Activated T-helper 1 cell treated with anti-CD3 and anti-CD28 coated beads, Interleukin-2, amount 50 U/mL, for 16 hours (primary cell): ENCODE results near the gene USP53.
"Not testable (repeated sequence)": the region's sequence is repeated elsewhere in the genome, so short reads cannot be mapped to it uniquely, and the experiment has no call there.

Source experiments
- DNase-seq, 2 donors: peaks; one replicate each; pipeline ENCODE4 v3.0.0-alpha.2; 2020; ENCODE audit warnings: low read depth in 1 of 2, low spot score in 1 of 2

Gene USP53

DNA sequence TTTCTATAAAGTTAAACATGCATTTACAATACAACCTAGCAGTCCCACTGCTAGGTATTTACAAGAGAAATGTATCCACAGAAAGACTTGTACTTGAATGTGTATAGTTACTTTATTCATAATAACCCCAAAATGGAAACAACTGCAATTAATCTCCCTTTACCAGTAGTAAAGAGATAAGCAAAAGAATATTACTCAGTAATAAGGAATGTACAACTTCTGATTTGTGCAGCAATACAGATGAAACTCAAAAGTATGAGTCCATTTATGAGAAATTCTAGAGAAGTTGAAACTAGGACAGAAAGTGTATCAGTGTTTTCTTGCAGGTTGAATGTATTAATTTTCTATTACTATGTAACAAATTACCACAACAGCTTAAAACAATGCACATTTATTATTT, 15.2 kb downstream of the USP53 start:
- DNase-seq: no peak

DNA sequence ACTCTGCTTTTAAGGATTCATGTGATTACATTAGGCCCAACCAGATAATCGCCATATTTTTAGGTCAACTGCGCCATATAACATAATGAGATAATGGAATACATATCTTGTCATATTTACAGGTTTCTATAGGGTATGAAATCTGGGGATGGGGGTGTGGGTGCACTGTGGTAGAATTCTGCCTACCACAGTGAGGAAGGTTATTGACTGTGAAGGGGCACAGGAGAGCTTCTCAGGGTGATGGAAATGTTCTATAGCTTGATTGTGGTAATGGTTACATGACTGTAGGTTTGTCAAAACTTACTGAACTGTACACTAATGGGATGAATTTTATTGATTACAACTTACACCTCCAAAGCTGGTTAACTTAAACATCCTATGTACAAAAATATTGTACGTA, 15.9 kb downstream of the USP53 start:
- no peak for DNase-seq

DNA sequence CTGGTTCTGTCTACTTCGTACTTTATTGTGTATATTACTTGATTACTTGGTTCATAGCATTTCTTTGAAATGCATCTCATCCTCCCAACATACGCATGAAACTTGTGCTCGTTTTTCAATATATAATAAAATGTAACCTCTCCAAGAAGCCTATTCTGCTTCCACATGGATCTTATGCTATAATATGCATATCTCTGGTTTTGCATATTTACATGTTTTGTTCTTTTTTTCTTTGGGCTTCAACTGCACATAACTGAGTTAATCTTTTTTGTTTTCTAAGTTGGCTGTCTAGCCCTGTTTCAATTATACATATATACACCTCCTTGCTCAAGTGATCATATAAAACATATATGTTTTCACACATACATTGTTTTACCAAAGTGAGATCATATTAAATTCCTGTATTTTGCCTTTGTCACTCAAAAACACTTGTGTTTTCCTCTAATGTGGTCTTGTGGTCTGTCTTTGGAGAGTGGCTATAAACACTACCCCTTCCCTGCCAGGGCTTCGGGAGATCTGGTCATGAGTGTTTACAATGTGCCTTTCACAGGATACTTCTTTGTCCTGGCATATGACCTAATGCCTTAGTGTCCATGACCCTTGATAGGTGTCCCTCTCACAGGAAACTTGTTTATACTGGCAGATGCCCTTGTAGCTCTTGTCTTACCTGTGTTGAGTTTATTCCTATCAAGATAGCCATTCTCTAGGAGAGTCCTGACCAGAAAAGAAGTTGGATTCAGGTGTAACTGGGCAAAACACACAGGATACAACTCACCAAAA, 17.6 kb downstream of the USP53 start:
- no peak for DNase-seq

DNA sequence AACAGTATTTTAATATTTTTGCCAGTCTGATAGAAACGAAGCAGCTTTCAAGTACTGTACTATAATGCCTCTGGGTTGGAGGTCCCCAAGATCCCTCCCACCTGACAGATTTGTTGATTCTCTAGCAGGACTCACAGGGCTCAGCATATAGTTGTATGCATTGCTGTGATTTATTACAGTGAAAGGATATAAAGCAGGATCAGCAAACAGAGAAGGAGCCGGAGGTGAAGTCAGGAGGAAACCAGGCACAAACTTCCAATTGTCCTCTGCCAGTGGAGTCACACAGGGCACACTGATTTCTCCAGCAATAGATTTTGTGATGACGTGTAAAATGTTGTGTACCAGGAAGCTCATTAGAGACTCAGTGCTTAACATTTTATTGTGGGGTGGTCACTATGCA, 19.0 kb downstream of the USP53 start:
- no peak for DNase-seq

DNA sequence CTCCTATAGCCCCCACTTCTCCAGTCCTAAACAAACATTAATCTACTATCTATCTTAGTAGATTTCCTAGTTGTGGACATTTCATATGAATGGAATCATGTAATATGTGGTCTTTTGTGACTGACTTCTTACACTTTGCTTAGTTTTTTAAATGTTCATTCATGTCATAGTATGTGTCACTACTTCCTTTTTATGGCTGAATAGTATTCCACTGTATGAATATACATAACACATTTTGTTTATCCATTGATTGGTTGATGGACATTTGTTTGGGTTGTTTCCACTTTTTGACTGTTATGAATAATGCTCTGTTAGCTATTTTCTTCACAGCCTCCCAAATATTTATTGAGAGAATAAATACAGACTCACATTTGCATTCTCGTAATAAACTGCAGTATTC, 19.8 kb downstream of the USP53 start:
- no peak for DNase-seq

DNA sequence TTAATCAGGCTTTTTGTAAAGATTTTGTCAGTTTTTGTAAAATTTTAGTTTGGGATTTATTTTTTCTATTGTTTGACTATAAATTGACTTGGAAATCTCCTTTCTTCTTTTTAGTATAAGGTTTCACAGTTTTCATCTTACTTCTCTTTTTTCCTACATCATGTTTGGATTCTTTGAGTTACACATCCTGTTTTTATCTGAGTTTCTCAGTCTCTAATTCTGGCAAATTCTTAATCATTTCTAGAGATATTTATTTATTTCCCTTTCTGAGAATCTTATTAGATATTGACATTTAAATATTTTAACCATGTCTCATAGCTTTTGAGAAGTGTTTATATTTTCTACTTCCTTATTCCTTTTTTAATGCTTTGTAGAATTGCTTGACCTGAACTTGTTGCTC, 20.7 kb downstream of the USP53 start:
- DNase-seq: no peak

DNA sequence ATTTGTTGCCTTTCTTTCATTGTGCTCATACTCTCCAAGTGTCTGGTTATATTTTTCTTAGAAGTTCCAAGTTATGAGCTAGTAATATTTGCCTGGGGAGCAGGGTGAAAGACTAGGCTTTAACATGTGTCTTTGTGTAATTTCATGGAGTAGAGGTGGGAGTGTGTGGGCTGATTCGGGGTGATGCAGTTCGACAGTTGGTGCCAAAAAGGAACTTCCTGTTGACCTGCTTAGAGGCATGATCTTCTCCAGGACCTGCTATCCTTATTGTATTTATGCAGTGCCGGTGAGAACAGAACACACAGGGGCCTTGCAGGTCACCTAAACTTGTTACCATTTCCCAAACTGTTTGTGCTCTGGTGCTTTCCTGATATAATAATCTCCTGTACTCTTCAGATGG, 21.2 kb downstream of the USP53 start:
- DNase-seq: no peak

DNA sequence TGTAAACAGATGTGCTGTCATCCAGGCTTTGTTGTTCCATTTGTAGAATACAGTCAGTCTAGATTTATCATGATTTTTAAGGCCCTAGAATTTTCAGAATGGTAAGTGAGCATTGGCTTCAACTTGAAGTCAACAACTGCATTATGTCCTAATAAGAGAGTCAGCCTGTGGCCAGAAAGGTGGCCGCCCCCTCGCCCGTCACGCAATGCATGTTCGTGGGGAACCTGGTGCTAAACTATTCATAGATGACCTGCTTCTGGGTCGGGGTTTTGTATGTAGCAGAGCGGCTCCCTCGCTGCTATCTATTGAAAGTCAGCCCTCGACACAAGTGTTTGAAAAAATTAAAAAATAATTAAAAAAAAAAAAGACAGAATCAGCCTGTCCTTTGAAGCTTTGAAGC, 24.7 kb downstream of the USP53 start:
- DNase-seq: no peak

DNA sequence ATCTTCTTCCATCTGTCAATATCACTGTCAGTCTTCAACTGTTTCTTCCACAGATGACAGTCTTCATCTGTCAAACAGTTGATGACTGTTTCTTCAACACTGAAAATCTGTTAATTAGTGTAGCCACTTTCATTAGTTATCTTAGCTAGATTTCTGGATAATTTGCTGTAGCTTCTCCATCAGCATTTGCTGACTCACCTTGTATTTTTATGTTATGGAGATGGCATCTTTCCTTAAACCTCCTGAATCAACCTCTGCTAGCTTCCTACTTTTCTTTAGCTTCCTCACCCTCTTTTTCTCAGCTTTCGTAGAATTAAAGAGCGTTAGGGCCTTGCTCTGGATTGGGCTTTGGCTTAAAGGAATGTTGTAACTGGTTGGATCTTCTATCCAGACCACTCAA, 25.1 kb downstream of the USP53 start:
- DNase-seq: no peak

DNA sequence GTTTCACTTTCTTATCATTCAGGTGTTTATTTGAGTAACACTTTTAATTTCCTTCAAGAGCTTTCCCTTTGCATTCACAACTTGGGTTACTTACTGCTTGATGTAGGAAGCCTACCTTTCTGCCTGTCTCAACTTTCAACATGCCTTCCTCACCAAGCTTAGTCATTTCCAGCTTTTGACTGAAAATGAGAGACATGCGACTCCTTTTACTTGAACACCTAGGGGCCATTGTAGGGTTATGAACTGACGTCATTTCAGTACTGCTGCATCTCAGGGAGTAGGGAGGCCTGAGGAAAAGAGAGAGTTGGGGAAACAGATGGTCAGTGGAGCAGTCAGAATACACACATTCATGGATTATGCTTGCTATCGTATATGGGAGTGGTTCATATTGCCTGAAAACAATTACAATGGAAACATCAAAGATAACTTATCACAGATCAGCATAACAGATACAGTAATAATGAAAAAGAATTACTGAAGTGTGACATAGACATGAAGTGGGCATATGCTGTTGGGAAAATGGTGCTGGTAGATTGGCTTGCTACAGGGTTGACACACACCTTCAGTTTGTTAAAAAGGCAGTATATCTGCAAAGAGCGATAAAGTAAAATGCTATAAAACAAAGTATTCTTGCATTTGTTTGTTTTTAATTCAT, 25.7 kb downstream of the USP53 start:
- DNase-seq: no peak

DNA sequence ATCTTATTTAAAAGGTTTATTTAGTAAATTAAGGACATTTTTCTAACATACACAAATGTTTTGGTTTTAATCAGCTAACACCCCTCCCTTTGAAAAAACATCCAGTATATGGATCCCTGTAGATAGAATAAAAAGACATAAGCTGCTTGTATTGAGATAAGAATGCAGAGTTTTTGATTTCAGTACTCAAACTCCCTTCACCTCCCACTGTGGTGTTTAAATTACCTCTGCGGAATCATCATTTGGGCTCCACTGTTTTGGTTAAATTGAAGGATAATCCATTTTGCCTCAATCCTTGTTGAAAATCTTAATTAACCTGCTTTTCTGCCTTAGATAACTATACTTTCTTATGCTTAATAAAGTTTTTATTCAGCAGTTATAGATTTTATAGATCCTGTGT, 27.6 kb downstream of the USP53 start:
- no peak for DNase-seq

DNA sequence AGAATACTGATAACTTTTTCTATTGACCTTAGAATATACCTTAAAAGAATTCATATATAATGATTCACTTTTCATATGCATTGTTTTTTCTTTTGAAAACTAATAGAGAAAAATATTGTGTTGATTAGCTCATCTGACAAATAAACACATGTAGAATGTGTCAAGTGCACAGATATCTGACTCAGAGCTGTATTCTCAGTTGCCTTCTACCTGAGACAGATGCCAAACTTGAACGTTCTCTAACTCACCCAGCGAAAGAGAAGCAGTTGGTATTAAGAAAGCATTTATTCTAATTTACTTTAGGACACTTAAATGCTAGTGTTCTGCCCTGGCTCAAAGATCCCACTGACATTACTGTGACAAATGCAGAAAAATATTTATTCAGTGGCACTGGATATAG, 28.1 kb downstream of the USP53 start:
- DNase-seq: no peak

DNA sequence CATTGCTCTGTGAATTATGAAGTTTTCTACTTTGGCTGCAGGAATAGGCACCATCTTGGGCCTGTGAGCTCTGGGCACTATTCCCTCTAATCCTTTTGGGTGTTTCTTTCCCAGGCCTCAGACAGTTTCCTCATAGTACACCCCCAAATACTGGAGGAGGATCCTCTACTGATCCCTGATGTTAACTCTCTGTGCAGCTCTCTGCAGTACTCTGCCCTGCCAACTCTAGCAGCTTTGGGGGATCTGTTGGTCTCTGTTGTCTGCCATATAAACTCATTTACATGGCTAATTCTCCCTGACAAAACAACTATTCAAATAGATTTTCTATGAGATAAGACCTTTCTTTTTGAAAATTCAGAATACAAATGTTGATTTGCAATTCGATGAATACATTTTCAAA, 29.9 kb downstream of the USP53 start:
- no peak for DNase-seq

DNA sequence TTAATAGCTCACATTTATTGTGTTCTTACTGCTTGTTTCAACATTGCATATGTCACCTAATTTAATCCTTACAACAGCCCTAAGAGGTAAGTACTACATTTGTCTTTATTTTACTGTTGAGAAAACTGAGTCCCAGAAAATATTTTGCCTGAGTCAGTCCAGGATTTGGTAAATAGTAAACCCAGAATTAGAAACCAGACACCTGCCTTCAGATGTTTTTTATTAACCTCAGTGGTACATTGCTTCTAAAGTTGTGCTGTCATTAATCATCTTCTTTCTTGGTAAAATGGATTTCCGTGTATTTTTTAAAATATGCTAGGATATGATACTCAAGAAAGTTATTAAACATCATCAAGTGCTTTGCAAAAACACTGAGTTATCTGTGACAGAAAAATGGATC, 31.4 kb downstream of the USP53 start:
- DNase-seq: no peak

DNA sequence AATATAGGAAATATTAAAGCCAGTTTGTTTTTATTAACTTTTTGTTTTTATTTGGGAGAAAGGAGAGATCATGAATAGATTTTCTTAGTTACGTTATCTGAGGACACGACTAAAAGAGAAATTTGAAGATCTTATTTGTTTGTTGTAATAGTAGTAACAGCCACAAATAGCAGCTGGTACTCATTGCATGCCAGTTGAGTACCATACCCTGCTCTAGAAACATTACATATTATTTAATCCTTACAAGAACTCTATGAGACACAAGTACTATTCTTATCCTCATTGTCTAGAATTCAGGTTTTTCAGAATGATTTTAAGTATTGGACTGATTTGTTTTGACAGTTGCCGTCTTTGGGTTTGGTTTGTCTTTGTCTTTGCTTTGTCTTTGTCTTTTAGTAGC, 31.8 kb downstream of the USP53 start:
- DNase-seq: no peak

DNA sequence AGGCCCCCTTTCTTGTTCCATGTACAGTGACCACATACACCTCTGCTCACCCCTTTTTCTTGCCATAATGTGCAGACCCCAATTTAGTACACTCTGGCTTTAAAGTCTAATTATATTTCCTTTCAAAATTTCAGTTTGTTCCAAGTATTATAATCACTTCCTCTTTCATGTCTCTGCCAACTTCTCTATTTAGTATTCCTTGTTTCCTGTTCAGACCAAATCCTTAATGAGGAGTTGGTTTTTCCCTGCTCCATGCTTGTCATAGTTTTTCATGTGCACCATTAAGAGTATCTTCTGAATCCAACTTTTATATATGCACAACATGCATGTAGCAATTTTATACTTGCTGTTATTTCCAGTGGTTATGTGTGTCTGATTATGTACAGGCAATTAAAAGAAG, 32.3 kb downstream of the USP53 start:
- DNase-seq: no peak

DNA sequence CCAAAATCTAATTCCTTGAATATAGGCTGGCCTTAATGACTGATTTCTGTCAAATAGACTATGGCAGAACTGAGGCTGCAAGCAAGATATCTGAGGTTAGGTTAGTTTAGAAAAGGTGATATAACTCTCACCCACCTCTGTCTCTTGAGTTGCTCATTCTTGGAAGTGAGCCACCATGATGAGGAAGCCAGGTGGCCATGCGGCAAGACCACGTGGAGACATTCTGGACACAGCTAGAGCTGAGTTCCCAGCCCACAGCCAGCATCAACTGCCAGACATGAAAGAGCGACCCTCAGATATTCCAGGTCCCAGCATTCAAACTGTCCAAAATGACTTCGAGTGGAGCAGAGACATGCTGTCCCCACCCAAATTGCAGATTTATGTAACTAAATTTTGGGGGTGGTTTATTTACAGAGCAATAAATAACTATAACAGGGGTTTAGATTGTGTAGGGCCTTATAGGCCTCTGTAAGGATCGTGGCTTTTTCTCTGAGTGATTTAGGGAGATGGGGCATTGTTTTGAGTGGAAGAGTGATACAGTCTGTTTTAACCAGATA, 33.7 kb downstream of the USP53 start:
- DNase-seq: no peak

DNA sequence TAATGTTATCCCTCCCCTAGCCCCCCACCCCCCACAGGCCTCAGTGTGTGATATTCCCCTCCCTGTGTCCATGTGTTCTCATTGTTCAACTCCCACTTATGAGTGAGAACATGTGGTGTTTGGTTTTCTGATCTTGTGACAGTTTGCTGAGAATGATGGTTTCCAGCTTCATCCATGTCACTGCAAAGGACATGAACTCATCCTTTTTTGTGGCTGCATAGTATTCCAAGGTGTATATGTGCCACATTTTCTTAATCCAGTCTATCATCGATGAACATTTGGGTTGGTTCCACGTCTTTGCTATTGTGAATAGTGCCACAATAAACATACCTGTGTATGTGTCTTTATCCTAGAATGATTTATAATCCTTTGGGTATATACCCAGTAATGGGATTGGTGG, 38.5 kb downstream of the USP53 start:
- not testable (repeated sequence) for DNase-seq

DNA sequence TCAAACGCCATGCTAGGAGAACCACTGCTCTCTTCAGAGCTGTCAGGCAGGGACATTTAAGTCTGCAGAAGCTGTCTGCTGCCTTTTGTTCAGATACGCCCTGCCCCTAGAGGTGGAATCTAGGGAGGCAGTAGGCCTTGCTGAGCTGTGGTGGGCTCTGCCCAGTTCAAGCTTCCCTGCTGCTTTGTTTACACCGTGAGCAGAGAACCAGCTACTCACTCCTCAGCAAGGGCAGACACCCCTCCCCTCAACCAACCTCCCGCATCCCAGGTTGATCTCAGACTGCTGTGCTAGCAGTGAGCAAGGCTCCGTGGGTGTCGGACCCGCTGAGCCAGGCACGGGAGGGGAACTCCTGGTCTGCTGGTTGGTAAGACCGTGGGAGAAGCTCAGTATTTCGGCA, 42.7 kb downstream of the USP53 start:
- DNase-seq: not testable (repeated sequence)

DNA sequence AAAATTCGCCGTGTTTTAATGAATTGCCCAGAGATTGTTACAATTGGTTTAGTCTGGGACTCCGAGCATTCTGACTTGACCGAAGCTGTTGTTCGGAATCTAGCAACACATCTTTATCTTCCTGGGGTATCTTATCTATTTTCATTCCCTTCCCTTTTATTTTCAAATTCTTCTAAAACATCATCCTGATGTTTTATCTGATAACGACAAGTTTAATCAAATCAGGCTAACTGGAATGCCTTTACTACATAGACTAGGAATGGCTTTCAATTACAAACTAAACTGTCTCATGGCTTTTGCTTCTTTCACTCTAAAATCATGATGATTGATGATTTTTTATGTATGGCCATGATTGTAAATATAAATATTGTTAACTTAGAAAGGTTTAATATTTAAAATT, 48.0 kb downstream of the USP53 start:
- DNase-seq: no peak

DNA sequence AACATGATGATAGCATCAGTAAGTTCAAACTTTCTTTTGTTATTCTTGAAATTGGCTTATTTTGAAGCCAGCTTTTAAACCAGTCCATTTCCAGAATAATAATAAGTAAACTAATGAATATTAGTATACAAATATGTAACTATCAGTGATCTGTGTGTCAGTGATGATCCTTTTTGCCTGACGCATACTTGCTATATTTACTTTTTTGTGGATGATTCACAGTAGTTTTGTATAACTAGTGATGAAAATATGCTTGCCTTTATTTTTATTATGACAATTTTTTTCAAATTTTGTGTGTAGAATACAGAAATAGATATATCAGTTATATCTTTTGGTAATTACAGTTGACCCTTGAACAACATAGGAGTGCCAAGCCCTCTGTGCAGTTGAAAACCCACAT, 49.5 kb downstream of the USP53 start:
- no peak for DNase-seq

DNA sequence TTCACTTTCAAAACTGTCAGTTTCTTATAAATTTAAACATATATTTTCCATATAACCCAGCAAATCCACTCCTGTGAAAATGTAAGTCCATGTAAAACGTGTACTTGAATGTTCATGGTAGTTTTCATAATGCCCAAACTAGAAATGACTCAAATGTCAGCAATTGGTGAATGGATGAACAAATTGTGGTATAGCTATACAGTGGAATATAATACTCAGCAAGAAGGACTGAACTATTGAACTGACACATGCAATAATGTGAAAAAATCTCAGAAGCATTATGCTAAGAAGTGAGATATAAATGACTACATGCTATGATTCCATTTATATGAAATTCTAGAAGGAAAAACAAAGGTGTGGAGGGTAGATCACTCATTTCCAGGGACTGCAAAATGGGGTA, 52.2 kb downstream of the USP53 start:
- no peak for DNase-seq

DNA sequence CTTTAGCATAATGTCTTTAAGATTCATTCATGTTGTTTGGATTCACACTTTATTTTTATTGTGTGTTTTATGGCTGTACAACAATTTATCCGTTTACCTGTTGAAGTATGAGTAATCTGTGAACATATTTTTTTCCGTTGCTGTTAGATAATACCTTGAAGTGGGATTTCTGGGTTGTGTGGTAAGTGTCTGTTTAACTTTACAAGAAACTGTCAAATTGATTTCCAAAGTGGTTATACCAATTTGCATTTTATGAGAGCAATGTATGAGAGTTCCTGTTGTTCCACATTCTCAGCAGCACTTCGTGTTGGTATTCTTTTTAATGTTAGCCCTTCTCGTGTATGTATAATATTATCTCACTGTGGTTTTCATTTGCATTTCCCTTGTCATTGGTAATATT, 53.6 kb downstream of the USP53 start:
- DNase-seq: no peak
